ENCODE results near the gene PRLR.
"Not testable (repeated sequence)": the region's sequence is repeated elsewhere in the genome, so short reads cannot be mapped to it uniquely, and the experiment has no call there.

PRLR gene

DNA sequence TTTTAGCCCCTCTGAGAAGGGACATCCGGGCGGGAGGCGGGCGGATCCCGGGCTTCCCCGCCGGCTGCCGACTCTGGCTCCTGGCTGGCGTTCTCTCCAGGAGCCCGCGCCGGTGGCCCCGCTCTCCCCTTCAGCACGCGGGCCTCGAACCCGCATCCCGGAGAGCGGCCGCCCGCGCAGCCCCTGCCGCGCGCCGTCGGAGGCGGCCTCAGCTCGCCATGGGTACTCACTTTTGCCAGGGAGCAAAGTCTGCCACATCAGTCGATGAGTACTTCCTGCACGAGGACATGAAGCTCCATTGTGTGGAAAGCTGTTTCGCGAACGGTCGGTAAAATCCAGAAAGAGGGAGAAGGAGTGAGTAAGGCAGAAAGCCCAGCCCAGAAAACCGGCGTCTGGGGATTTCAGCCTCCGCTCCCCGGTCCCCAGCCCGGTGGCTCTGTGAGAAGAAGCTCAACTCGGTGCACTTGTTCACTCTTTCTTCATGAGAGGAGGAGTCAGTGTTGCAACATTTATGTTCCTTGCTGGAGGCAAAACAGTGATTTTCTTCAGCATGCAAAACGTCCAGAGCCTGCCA, at the start of gene PRLR:
Gene PRLR, minus strand, starts transcription at position 450 of the 574 bp plus-strand sequence. CDS start 140,867 bp downstream, outside the sequence.
- DNase-seq: no peak

DNA sequence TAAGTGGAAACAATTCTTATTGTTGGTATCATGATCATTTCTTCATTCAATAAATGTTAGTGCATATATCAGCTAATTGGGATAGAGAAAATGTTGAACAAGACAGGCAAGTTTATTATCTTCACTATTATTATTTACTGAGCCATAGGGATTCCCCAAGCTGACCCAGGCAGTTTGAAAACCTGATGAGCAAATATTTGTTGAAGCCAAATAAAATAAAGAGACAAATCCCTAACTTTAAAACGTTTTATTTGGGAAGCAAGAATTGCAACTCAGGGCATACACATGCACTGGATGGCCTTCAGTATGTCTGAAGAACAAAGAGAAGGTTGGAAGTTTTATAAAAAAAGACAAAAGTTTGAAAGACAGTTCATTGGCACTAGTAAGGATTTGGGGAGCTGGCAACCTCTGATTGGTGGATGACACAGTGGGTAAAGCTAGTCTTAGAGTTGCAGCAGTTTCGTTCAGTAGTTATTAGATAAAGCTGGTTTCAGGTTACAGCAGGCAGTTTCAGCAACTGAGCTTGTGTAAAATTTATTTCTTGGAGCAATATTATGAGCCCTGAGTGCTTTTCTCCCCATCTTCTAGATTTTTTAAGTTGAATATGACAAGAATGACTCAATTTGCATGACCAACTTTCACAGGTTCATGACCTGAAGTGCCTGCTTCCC, 44.7 kb upstream of the PRLR start:
- DNase-seq: no peak

DNA sequence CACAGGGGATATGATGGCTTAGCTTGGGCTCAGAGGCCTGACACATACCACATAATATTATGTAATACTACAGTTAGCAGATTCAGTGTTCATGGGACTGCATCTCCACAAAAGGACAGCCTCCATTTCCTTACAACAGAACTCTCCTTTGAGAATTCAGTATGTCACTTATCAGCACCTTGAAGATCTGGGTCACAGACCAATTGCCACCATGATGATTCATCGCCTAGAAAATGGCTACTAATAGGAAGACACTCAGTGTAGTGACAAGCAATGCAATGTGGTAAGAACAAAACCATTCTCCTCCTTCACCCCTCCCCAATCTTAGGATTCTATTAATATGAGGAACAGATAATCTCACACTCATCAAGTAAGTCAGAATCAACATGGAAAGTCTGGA, 38.7 kb upstream of the PRLR start:
- DNase-seq: no peak

- DNase-seq: no peak
Measured at GRCh38 chr5:35266276-35266675, 36.0 kb upstream of the PRLR start.

DNA sequence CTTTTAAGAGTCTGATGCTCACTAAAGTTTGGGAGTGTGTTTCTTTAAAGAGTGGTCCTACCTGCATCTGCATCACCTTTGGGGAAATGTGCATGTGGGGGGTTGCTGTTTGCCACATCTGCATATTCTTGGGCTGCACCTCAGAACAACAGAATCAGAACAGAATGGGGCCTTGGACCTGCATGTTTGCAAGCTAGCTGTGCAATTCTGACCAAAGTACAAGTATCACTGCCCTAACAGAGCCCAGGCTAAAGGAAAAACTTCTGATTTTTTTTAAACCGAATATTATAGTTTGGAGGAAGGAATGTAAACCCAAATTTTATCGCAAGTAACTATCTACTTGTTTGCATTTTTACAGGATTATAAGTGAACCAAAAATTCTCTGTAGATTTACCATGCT, 34.2 kb upstream of the PRLR start:
- no peak for DNase-seq

GRCh38 chr5:35263266-35263877, 33.1 kb upstream of the PRLR start:
- DNase-seq: no peak

DNA sequence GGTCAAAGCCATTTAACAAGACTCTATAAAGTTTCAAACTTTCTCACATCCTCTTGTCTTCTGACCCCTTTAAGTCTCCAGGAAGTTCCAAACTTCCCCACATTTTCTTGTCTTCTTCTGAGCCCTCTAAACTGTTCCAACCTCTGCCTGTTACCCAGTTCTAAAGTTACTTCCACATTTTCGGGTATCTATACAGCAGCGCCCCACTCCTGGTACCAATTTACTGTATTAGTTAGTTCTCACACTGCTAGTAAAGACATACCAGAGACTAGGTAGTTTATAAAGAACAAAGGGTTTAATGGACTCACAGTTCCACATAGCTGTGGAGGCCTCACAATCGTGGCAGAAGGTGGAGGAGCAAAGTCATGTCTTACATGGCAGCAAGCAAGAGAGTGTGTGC, 23.3 kb upstream of the PRLR start:
- DNase-seq: no peak

- DNase-seq: no peak
Measured at GRCh38 chr5:35252963-35253362, 22.7 kb upstream of the PRLR start.

GRCh38 chr5:35248843-35249780, 18.8 kb upstream of the PRLR start:
- DNase-seq: no peak

GRCh38 chr5:35247648-35248034, 17.4 kb upstream of the PRLR start:
- no peak for DNase-seq

- no peak for DNase-seq
Measured at GRCh38 chr5:35246900-35247647, 16.8 kb upstream of the PRLR start.

DNA sequence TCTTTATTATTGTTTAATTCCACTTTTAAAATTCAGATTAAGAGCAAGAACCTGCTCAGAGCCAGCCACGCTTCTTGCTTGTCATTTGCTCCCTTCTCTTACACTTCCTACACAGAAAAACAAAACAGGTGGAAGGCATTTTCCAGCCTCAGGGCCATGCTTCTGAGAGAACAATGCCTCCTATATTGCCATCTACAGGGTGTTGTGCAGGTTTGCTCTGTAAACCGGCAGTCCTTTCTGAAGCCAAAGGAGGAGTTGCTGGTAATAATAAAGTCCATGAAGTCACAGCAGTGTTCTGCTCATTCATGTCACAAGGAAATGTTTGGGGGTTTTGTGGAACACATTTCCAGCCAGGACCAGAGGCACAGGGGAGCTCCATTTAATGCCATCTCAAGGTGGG, 16.1 kb upstream of the PRLR start:
- DNase-seq: no peak

DNA sequence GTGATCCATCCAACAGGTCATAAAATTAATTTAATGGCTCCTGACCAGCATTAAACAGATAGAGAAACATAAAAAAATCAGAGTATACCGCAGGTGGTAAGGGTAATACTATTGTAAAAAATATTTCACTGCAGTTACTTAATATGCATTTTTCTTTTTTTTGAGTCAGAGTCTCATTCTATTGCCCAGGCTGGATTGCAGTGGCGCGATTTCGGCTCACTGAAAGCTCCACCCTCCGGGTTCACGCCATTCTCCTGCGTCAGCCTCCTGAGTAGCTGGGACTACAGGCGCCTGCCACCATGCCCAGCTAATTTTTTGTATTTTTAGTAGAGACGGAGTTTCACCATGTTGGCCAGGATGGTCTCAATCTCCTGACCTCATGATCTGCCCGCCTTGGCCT, 15.1 kb upstream of the PRLR start:
- DNase-seq: not testable (repeated sequence)

- DNase-seq: no peak
Measured at GRCh38 chr5:35244171-35244570, 13.9 kb upstream of the PRLR start.

DNA sequence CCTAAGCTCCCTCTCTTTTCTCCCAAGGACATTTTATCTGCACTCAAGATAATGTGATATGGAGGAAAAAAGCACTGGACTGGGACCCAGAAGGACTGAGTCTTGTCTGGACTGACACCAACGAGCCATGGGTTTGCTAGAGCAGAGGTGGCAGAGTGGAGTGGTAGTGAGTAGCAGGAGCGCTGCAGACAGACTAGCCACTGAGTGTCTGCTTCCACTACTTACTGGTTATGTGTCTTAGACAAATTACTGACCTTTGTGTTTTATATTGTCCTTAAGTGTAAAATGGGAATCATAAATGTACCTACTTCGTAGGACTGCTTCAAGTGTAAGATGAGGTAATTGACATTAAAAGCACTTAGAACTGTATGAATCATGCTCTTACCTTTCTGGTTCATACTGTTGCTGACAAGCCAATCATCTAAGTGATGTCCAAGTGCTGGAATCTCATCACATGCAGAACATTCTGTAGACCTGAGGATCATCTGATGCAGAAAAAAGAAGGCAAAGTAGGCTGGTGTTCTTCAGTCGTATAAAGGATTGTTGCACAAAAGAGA, 12.5 kb upstream of the PRLR start:
- no peak for DNase-seq

DNA sequence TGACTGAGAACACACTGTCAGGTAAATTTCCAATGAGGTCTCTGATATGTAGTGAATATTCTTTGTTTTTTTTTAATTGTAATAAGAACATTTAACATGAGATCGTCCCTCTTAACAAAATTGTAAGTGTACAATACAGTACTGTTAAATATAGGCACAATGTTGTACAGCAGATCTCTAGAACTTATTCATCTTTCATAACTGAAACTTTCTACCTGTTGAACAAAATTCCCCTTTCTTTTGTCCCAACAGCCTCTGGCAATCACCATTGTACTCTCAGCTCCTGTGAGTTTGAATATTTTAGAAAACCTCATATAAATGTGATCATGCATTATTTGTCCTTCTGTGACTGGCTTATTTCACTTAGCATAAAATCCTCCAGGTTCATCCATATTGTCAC, 10.6 kb upstream of the PRLR start:
- DNase-seq: no peak

- DNase-seq: no peak
Measured at GRCh38 chr5:35239911-35240610, 9.8 kb upstream of the PRLR start.

DNA sequence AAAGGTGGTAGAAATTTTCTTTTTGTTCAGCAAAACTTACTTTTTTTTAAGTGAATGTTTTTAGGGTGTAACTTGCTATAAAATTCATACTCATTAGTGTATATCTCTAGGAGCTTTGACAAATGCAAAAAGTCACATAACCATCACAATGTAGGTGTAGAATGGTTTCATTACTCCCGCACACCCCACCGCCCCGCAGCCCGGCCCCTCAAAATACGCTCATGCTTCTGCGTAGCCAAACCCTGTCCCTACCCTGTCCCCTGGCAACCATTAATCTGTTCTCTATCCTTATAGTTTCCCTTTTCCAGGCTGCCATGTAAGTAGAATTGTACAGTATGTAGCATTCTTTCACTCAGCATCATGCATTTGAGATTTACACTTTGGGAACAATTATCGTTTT, 9.2 kb upstream of the PRLR start:
- DNase-seq: no peak

DNA sequence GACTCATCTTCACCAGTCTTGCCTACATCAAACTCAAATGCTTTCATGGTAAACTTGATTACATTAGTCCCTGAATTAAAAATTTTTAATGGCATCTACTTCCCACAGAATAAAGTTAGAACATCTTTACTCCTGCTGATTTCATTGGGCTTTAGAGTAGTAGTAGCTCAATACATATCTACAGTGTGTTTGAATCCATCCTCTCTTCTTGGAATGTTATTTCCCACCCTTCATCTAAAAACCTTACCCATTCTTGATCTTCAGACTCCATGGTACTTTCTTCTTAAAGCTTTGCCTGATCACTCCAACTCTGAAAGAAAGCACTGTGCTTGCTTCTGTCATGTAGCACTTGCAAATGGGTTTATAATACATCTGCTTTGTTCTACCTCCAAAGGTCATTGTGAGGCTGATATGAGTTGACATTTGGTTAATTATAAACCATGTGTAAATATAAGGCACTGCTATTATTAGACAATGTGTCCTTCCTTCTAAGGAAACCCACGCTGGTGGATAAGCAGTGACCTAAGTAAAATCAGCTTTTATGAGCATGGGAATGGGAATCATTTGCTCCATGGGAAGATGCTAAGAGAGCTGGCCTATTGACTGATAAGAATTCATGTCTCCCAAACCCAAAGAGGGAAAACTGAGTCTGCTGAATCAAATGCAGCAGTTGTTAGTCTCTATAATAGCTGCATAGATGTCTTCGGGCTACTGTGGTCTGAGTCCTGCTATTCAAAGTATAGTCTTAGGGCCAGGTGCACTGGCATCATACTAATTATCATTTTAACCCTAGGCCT, 7.5 kb upstream of the PRLR start:
- DNase-seq: no peak

GRCh38 chr5:35236770-35237169, 6.5 kb upstream of the PRLR start:
- DNase-seq: no peak

GRCh38 chr5:35233601-35234000, 3.3 kb upstream of the PRLR start:
- no peak for DNase-seq

Data from SHP77 treated with DMSO at 0.1 percent for 48 hours (cell line).